ENCODE measurements around the gene ZNF578.
A peak's percentile ranks its signal among the peaks of the same experiment; 100 is the strongest.
"Not testable (repeated sequence)": the region's sequence is repeated elsewhere in the genome, so short reads cannot be mapped to it uniquely, and the experiment has no call there.

The ZNF578 gene

GRCh38 chr19:52492201-52492993 is 39.0 kb downstream of the ZNF578 start:
- ATAC-seq (ENCODE audit: low read depth) (no peak), DNase-seq (ENCODE audit: low spot score in 2 of 2) (no peak)
- H3K36me3 Mint-ChIP-seq = peaks cover 19% of the 10 kb centered on the region
- H3K27ac Mint-ChIP-seq = no peak overlapping the region
- H3K4me1 Mint-ChIP-seq = no peaks in the 10 kb centered on the region
- no peak overlapping the region for H3K4me3 Mint-ChIP-seq
- peaks cover 16% of the 10 kb centered on the region for H3K9me3 Mint-ChIP-seq
- H3K27me3 Mint-ChIP-seq = peaks cover 5% of the 10 kb centered on the region

DNA sequence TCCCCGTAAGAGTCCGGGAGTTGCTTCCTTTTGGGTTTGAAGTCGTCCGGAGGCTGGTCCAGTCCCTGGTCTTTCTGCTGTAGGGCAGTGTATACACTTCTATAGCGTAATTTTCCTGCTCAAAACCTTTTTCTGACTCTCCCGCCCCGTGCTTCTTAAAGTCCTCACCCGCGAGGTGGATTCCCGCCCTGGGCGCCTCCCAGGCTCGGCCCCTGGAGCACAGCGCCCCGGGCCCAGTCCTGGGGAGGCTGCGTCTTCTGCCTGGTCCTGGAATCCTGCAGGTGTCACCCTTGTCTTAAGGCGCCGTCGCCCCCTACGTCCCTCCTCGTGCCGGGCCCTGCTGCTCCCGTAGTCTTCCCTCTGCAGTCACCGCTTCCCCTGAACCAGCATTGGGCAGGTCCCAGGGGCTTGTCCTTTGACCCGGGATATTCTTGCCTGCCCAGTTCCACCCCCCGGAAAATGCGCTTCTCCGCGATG is 39.7 kb downstream of the ZNF578 start:
- Mint-ChIP-seq H3K36me3 (peaks cover 19% of the 10 kb centered on the region), H3K9me3 (peaks cover 16% of the 10 kb centered on the region), H3K27me3 (peaks cover 5% of the 10 kb centered on the region), H3K4me3 (no peak overlapping the region), H3K27ac (no peak overlapping the region), H3K4me1 (no peaks in the 10 kb centered on the region)
- DNase-seq (ENCODE audit: low spot score in 2 of 2) (no peak), ATAC-seq (ENCODE audit: low read depth) (no peak)

GRCh38 chr19:52494518-52494917 is 41.2 kb downstream of the ZNF578 start:
- Mint-ChIP-seq H3K27ac (no peak overlapping the region), H3K9me3 (peaks cover 20% of the 10 kb centered on the region), H3K4me3 (no peak overlapping the region), H3K4me1 (no peaks in the 10 kb centered on the region), H3K27me3 (peaks cover 5% of the 10 kb centered on the region), H3K36me3 (peaks cover 23% of the 10 kb centered on the region)
- ATAC-seq (ENCODE audit: low read depth) (no peak), DNase-seq (ENCODE audit: low spot score in 2 of 2) (no peak)

DNA sequence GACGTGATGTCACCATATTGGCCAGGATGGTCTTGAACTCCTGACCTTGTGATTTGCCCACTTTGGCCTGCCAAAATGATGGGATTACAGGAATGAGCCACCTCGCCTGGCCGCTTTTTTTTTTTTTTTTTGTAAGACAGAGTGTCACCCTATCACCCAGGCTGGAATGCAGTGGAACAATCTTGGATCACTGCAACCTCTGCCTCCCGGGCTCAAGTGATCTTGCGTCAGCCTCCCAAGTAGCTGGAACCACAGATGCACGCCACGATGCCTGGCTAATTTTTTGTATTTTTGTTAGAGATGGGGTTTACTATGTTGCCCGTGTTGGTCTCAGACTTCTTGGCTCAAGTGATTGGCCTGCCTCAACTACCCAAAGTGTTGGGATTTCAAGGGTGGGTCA is 45.2 kb downstream of the ZNF578 start:
- Mint-ChIP-seq H3K9me3 (peaks cover 17% of the 10 kb centered on the region), H3K27me3 (peaks cover 2% of the 10 kb centered on the region), H3K27ac (no peak overlapping the region), H3K4me3 (no peak overlapping the region), H3K36me3 (peaks cover 23% of the 10 kb centered on the region), H3K4me1 (no peaks in the 10 kb centered on the region)
- ATAC-seq (ENCODE audit: low read depth) (no peak), DNase-seq (ENCODE audit: low spot score in 2 of 2) (no peak)

DNA sequence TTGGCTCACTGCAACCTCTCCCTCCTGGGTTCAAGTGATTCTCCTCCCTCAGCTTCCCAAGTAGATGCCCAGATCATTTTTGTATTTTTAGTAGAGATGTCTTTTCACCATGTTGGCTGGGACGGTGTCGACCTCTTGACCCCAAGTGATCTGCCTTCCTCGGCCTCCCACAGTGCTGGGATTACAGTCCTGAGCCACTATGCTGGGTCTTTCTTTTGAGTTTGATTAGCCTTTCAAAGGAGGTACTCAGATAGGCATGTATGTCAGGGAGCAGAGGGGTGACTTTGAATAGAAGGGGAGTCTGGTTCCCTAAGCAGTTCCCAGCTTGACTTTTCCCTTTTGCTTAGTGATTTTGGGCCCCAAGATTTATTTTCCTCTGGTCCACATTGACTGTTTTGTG is 47.1 kb downstream of the ZNF578 start:
- not testable (repeated sequence) for H3K4me3 Mint-ChIP-seq; H3K4me1 Mint-ChIP-seq; H3K27ac Mint-ChIP-seq; H3K27me3 Mint-ChIP-seq; DNase-seq (ENCODE audit: low spot score in 2 of 2); ATAC-seq (ENCODE audit: low read depth)
- H3K9me3 Mint-ChIP-seq = peaks cover 14% of the 10 kb centered on the region
- H3K36me3 Mint-ChIP-seq = peaks cover 20% of the 10 kb centered on the region

GRCh38 chr19:52500991-52501390 is 47.6 kb downstream of the ZNF578 start:
- peaks cover 20% of the 10 kb centered on the region for H3K36me3 Mint-ChIP-seq
- H3K27ac Mint-ChIP-seq; H3K4me3 Mint-ChIP-seq; H3K27me3 Mint-ChIP-seq; H3K4me1 Mint-ChIP-seq; ATAC-seq (ENCODE audit: low read depth); DNase-seq (ENCODE audit: low spot score in 2 of 2): not testable (repeated sequence)
- H3K9me3 Mint-ChIP-seq = peaks cover 12% of the 10 kb centered on the region

DNA sequence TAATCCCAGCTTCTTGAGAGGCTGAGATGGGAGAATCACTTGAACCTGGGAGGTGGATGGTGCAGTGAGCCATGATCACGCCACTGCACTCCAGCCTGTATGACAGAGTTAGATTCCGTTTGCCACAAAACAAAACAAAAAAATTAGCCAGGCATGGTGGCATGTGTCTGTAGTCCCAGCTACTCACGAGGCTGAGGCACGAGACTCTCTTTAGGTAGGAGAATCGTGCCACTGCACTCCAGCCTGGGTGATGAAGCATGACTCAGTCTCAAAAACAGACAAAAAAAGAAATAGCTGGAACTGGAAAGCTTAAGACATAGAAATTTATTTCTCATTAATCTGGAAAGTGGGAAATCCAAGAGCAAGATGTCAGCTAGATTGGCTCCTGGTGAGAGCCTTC is 53.9 kb downstream of the ZNF578 start:
- Mint-ChIP-seq H3K36me3 (peaks cover 19% of the 10 kb centered on the region), H3K27ac (no peak overlapping the region), H3K27me3 (no peaks in the 10 kb centered on the region), H3K4me3 (no peak overlapping the region), H3K4me1 (no peaks in the 10 kb centered on the region), H3K9me3 (peaks cover 20% of the 10 kb centered on the region)
- DNase-seq (ENCODE audit: low spot score in 2 of 2) = no peak
- ATAC-seq (ENCODE audit: low read depth) = no peak

- no peak for ATAC-seq (ENCODE audit: low read depth)
- H3K36me3 Mint-ChIP-seq = peaks cover 12% of the 10 kb centered on the region
- no peak overlapping the region for H3K27ac Mint-ChIP-seq
- peaks cover 10% of the 10 kb centered on the region for H3K27me3 Mint-ChIP-seq
- H3K4me3 Mint-ChIP-seq = no peak overlapping the region
- H3K9me3 Mint-ChIP-seq = peaks cover 20% of the 10 kb centered on the region
- no peaks in the 10 kb centered on the region for H3K4me1 Mint-ChIP-seq
- DNase-seq (ENCODE audit: low spot score in 2 of 2) = no peak
Observed at GRCh38 chr19:52516191-52516590, 62.8 kb downstream of the ZNF578 start.

DNA sequence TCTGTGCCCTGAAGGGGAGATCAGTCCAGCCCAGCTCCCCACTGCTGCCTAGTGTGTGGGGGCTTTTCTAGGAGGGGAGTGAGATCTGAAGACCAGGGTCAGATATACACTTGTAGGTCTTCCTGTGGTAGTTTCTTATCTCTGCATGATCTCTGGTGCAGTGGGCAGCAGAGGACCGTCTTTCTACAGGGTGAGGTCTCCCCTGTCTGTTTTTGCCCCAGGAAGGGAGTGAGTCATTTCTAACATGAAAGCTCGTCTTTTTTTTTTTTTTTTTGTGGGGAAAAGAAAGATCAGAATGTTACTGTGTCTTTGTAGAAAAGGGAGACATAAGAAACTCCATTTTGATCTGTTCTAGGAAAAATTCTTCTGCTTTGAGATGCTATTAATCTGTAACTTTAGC is 65.3 kb downstream of the ZNF578 start:
- Mint-ChIP-seq H3K27ac (no peak overlapping the region), H3K4me3 (no peak overlapping the region)
- no peak for ATAC-seq (ENCODE audit: low read depth)

GRCh38 chr19:52519175-52519574 is 65.8 kb downstream of the ZNF578 start:
- ATAC-seq (ENCODE audit: low read depth); H3K36me3 Mint-ChIP-seq; H3K27me3 Mint-ChIP-seq; H3K4me1 Mint-ChIP-seq; H3K4me3 Mint-ChIP-seq; H3K27ac Mint-ChIP-seq; H3K9me3 Mint-ChIP-seq; DNase-seq (ENCODE audit: low spot score in 2 of 2): not testable (repeated sequence)

More for the DNA sequence above, 65.3 kb downstream of the ZNF578 start:
- Mint-ChIP-seq H3K36me3 (peaks cover 3% of the 10 kb centered on the region), H3K27me3 (peaks cover 10% of the 10 kb centered on the region), H3K4me1 (no peaks in the 10 kb centered on the region), H3K9me3 (peaks cover 8% of the 10 kb centered on the region)
- no peak for DNase-seq (ENCODE audit: low spot score in 2 of 2)

- peaks cover 3% of the 10 kb centered on the region for H3K36me3 Mint-ChIP-seq
Observed at GRCh38 chr19:52520013-52520412, 66.7 kb downstream of the ZNF578 start.

GRCh38 chr19:52522551-52522950 is 69.2 kb downstream of the ZNF578 start:
- DNase-seq (ENCODE audit: low spot score in 2 of 2) (no peak), ATAC-seq (ENCODE audit: low read depth) (no peak)
- Mint-ChIP-seq H3K27ac (no peak overlapping the region), H3K9me3 (peaks cover 4% of the 10 kb centered on the region), H3K36me3 (peaks cover 3% of the 10 kb centered on the region), H3K27me3 (peaks cover 10% of the 10 kb centered on the region), H3K4me3 (no peak overlapping the region), H3K4me1 (peaks cover 5% of the 10 kb centered on the region)

More at GRCh38 chr19:52520013-52520412, 66.7 kb downstream of the ZNF578 start:
- H3K9me3 Mint-ChIP-seq = peaks cover 8% of the 10 kb centered on the region
- no peak overlapping the region for H3K4me3 Mint-ChIP-seq
- H3K27ac Mint-ChIP-seq = no peak overlapping the region
- peaks cover 10% of the 10 kb centered on the region for H3K27me3 Mint-ChIP-seq
- H3K4me1 Mint-ChIP-seq = no peaks in the 10 kb centered on the region
- no peak for ATAC-seq (ENCODE audit: low read depth)
- no peak for DNase-seq (ENCODE audit: low spot score in 2 of 2)

DNA sequence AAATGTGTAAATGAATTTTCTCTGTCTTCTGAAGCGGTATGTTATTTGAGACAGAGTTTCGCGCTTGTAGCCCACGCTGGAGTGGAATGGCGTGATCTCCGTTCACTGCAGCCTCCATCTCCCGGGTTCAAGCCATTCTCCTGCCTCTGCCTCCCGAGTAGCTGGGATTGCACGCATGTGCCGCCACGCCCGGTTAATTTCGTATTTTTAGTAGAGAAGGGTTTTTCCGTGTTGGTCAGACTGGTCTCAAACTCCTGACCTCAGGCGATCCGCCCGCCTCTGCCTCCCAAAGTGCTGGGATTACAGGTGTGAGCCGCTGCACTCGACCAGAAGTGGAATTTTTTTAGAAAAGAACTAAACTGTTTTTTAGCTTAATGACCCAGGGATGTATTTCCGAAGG is 70.7 kb downstream of the ZNF578 start:
- H3K4me1 Mint-ChIP-seq = peaks cover 14% of the 10 kb centered on the region
- no peak overlapping the region for H3K4me3 Mint-ChIP-seq
- H3K36me3 Mint-ChIP-seq = peaks cover 10% of the 10 kb centered on the region
- H3K27me3 Mint-ChIP-seq = peaks cover 10% of the 10 kb centered on the region
- ATAC-seq (ENCODE audit: low read depth) (no peak), DNase-seq (ENCODE audit: low spot score in 2 of 2) (no peak)
- peaks cover 7% of the 10 kb centered on the region for H3K9me3 Mint-ChIP-seq
- H3K27ac Mint-ChIP-seq = no peak overlapping the region

- peaks cover 14% of the 10 kb centered on the region for H3K4me1 Mint-ChIP-seq
- H3K27me3 Mint-ChIP-seq = no peaks in the 10 kb centered on the region
- peaks cover 3% of the 10 kb centered on the region for H3K9me3 Mint-ChIP-seq
- peak within 1 kb of the TSS; percentile 99 for H3K4me3 Mint-ChIP-seq
- peak within 1 kb of the TSS; percentile 97 for H3K27ac Mint-ChIP-seq
- H3K36me3 Mint-ChIP-seq = peaks cover 13% of the 10 kb centered on the region
- ATAC-seq (ENCODE audit: low read depth) (peak; percentile 87), DNase-seq (ENCODE audit: low spot score in 2 of 2) (peak; percentile 75 to 85)
Observed at GRCh38 chr19:52527134-52527955, 74.0 kb downstream of the ZNF578 start, which contains the start of gene ZNF808. ZNF808 (plus strand) TSS chr19:52527668; CDS start chr19:52543285, 15,617 bp downstream.

Data from memory B cell (primary cell).